AG20443 (cell line): ENCODE measurements around the gene ZNF774.
"Not testable (repeated sequence)": the region's sequence is repeated elsewhere in the genome, so short reads cannot be mapped to it uniquely, and the experiment has no call there.

ENCODE experiments used
- DNase-seq: peaks from one replicate; pipeline ENCODE4 v3.0.0; 2012; ENCODE audit warnings: low spot score, mixed read lengths

ZNF774 gene

DNA sequence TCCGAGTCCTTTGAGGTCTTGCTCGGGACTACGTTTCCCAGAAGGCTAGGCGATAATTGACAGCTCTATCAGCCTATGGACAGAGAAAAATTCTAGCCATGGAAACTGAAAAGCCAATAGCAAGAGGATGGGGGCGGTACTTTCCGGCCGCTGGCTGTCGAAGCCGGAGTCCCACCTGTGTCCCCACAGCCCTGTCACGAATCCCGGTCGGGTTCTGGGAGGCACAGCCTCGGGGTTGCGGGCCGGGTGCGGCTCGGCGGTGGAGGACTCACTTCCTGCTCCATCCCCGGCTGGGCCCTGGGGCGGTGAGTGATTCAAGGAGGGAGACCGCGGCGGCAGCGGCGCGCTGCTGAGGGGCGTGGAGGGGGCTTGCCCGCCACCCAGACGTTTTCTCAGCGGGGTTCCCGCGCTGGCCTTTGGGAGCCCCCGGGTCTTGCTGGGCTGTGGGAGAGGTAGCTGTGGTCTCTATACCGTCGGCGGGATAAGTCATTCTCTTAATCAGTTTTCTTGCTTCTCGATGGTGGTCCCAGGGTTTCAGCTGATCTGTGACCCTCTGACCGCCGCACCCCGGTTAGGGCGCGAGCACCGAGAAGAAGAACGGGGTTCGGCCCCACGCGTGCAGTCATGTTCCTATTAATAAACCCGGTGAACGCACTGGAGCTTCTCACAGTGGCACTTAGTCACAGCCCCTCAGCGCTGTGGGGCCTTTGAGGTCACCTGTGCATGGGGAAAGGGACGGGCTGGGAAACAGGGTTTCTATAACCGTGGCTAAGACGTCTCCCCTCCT is at the start of gene ZNF774:
Gene ZNF774, plus strand, starts transcription at position 178 of the 787 bp plus-strand sequence. CDS start 2,377 bp downstream, outside the sequence.
- DNase-seq = peak; percentile 98

GRCh38 chr15:90305355-90305754 is 46.7 kb upstream of the ZNF774 start:
- not testable (repeated sequence) for DNase-seq

DNA sequence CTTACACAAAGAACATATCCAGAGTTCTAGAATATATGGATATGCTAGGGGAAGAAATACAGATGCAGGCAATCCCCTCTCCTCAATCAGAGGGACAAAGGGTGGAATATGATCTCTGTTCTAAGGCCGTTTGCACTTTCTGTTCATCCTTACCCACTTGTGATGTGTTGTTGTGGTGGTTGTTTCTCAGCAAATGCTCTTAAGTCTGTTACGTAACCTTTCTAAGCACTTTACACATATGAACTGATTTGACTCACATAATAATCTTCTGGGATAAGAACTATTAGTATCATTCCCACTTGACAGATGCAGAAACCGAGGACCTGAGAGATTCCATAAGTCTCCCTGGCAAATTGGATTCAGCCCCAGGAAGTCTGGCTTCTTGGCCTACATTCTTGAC is 46.2 kb upstream of the ZNF774 start:
- DNase-seq = no peak

DNA sequence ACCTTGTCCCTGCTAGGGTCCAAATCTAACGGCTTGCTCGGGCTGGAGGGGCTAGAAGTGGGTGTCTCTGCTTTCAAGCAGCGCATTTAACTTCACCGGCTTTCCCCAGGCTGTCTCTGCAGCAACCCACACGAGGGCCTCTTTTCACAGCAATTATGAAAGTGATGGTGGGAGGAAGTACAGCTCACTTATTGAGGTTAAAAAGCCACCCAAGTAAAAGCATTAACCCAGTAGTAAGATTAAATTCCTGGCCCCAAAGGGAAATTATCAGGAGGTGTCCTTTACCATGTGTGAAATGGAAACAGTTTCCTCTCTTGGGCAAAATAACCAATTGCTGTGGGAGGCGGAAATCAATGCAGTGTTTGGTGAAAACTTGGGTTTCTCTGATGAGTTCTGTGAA is 45.5 kb upstream of the ZNF774 start:
- no peak for DNase-seq

GRCh38 chr15:90307661-90308060 is 44.4 kb upstream of the ZNF774 start:
- no peak for DNase-seq

GRCh38 chr15:90309020-90309419 is 43.1 kb upstream of the ZNF774 start:
- no peak for DNase-seq

GRCh38 chr15:90315278-90315982 is 36.7 kb upstream of the ZNF774 start:
- DNase-seq = peak; percentile 80

DNA sequence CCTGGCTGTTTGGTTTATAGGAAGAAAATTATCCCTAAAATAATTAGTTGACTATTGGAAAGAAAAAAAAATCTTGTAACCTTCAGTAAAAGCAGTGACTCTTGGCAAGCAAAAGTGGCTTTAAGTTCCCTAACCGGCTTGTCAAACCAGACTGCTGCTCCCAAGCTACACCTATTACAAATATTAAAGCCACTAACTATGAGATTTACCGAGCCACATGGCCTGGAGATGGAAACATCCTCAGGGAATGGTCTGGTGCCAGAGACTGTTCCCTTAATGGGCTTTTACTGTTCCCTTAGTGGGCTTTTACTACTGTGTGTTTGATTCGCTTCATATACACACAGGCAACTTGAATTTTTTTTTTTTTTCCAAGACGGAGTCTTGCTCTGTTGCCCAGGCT is 35.9 kb upstream of the ZNF774 start:
- no peak for DNase-seq

DNA sequence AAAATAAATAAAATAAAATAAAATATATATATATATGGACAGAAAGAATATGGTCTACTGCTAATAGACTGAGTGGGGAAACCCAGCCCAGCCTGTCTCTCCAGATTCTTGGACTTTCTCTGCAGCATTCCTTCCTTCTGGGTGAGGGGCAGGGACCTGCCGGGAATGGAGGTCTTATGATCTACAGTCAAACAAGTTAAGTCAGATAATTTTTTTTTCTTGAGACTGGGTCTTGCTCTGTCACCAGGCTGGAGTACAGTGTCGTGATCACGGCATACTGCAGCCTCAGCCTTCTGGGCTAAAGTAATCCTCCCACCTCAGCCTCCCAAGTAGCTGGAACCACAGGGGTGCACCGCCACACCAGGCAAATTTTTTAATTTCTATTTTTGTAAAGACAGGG is 33.5 kb upstream of the ZNF774 start:
- no peak for DNase-seq

DNA sequence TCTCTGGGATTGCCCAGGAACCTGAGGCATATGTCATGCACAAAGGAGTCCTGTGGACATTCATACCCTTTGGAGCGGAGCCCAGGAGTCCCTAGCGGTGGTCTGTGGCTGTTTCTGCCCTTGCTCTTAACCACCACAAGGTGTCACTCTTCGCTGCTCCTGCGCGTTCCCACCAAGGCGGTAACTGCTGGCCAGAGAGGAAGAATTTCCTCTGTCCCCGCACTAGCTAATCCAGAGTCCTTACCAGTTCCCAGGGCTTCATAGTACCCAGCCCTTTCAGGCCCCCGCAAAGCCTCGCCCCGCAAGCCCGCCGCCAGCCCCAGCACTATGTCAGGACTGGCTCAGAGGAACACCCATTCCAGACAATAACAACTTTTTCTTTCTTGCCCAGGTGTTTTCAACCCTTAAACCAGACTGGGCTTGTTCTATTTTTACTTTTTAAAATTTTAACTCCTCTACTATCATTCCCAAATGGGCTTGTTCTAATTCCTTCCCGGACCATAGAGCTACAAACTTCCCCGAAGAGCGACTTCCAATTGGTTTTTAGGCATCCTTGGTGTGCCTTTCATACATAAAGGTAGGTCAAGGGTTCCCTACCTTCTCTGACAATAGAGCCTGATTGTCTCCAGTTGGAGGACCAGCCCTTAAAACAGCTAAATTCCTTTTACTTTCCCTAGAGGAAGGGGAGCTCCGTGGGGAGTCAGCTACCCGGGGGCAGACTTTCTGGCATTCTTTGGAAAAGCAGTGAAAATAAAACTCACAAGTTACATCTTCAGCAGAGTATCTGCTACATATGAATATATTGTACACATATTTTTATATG is 31.8 kb upstream of the ZNF774 start:
- DNase-seq = peak; percentile 93

- no peak for DNase-seq
Observed at GRCh38 chr15:90320885-90321278, 31.2 kb upstream of the ZNF774 start.

DNA sequence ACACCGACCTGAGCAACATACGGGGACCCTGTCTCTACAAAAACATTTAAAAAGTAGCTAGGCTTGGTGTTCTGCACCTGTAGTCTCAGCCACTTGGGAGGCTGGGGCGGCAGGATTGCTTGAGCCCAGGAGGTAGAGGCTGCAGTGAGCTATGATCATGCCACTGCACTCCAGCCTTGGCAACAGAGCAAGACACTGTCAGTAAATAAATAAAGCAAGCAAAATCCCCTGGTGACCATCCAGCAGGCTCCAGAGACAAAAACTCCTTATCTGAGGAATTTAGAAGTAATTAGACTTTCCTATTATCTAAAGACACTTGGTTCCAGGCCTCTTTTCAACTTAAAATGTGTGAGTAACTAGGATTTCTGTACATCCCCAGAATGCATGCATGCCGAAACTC is 29.5 kb upstream of the ZNF774 start:
- DNase-seq = no peak

GRCh38 chr15:90325726-90326125 is 26.4 kb upstream of the ZNF774 start:
- DNase-seq = no peak

DNA sequence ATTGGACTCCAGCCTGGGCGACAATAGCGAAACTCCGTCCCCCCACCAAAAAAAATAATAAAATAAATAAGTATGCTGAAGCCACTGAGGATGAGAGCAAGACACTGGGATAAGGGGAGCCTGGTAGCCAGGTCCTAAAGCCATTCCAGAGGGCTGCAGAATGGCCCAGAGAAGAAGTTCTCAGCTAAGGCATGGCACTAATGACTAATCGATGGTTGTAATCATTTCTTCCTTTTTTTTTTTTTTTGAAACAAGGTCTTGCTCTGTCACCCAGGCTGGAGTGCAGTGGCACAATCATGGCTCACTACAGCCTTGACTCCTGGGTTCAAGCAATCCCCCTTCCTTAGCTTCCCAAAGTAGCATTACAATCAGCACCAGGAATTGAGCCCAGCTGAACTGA is 25.6 kb upstream of the ZNF774 start:
- DNase-seq = no peak

DNA sequence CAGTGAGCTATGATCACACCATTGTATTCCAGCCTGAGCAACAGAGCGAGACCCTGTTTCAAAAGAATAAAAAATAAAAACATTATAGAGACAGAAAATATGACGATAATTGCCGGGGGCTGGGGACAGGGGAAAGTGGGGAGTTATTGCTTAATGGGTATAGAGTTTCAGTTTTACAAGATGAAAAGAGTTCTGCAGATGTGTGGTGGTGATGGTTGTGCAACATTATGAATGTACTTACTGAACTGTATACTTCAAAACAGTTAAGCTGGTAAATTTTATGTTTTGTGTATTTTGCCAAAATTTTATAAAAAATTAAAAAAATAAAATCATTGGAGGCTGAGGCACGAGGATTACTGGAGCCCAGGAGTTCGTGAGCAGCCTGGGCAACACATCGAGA is 24.8 kb upstream of the ZNF774 start:
- DNase-seq = no peak

DNA sequence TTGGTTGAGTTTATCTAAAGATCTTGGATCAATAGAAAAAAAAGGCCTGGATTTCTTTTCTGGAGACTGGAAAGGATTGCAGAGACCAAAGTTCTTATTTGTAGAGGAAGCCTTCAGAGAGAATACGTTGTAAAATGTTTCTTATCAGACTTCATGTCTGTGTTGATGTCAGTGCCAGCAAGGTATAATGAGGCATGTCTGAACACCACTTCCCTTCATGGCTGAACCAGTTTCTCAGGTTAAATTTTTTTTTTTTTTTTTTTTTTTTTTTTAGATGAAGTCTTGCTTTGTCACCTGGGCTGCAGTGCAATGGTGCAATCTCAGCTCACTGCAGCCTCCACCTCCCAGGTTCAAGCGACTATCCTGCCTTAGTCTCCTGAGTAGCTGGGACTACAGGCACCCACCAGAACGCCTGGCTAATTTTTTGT is 17.8 kb upstream of the ZNF774 start:
- DNase-seq = no peak

DNA sequence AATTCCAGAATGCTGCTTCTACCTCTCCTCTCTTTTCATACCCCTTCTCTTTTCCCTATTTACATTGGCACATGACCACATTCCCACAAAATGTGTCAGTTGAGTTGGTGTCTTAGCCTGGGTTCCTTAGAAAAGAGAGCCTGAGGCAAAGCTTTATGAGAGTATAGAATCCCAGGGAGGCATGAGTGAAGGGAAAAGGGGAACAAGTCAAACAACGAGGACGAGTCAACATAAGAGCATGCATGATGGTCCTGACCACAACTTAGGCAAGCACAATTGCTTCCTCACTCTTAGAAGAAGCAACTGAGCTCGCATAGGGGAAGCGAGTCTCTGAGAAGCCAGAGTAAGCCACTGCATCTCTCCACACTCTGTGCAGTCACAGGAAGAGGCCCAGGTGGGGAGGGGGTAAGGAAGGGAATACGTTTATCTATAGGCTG is 15.4 kb upstream of the ZNF774 start:
- peak; percentile 50 for DNase-seq

- no peak for DNase-seq
Observed at GRCh38 chr15:90337256-90337655, 14.8 kb upstream of the ZNF774 start.

DNA sequence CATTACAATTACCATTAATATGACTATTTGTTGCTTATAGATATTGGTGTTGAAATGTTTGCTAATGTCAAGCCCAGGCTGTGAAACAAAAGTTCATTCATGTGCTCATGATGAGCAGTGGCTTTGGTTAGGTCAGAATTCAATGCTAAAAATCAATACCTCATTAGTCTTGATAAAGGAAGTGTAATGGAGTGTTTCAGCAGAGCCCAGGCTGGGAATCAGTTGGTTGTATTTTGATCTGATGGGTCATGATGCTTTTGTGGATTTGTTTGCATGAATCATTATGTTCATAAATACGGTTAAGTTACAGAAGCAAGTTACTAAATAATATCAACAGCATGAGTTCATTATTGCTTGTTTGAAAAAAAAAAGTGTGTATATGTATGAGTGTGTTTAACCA is 13.6 kb upstream of the ZNF774 start:
- DNase-seq = no peak

- no peak for DNase-seq
Observed at GRCh38 chr15:90340345-90340744, 11.7 kb upstream of the ZNF774 start.

DNA sequence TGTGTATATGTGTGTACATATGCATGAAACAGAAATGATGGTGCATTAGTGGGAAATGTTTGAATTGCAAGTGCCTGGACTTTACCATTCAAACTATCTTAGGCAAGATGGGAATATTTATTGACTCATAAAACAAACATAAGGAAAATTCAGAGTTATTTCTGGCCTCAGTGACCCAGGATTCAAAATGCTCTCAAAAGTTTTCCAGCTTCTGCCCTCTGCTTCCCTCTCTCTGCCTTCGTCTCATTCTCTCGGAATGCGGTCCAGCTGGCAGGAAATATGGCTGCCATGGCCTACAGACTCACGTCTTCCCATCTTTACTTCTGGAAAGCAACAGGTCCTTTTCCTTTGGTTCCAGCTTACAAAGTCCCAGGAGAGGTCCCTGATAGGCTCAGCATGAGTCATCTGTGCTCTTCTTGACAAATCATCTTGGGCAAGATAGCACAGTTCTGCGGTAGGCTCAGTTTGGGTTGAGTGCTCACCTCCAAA is 8.7 kb upstream of the ZNF774 start:
- DNase-seq = no peak

DNA sequence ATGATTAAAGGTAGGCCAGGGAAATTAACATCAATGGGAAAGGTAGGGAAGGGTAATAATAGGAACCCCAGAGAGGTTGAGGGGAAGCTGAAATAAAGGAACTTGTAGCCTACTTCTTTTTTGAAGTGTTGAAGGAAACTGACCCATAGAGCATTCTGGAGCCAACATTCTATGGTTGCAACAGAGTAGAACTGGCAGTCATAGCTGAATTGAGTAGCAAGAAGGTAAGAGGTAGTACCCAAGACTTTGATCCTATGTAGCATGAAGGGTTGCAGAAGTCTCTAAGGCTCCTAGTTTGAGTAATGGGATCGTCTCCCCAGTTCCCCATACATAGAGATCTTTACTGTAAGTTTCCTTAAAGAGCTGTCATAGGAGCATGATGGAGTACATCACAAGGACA is 7.4 kb upstream of the ZNF774 start:
- no peak for DNase-seq
